Testis (tissue), 3 donors: Measurements from ENCODE around the gene CHRM1. TPM values are rescaled to one million over a fixed set of nuclear protein-coding genes. Genes with fewer than 3 reads are reported as not detected.

Experiments used
- DNase-seq: peaks from one replicate; pipeline ENCODE4 v3.0.0-alpha.2; 2019
- H3K27ac ChIP-seq, 2 donors: fragments of 200-600 bp; sonication (generic); one replicate each; pipeline ENCODE4 v1.5.1; 2019
- H3K27me3 ChIP-seq: fragments of 200-600 bp; sonication (generic); one replicate; pipeline ENCODE4 v1.5.1; 2019
- H3K36me3 ChIP-seq: fragments of 200-600 bp; sonication (generic); one replicate; pipeline ENCODE4 v1.5.1; 2017; ENCODE audit warnings: low read depth; ENCODE audit errors: missing control alignments
- H3K4me1 ChIP-seq: fragments of 200-600 bp; sonication (generic); one replicate; pipeline ENCODE4 v1.5.1; 2019
- H3K4me3 ChIP-seq, 2 donors: fragments of 200-600 bp; sonication (generic); one replicate each; pipeline ENCODE4 v1.5.1; 2017 to 2019
- H3K9me3 ChIP-seq: fragments of 200-600 bp; sonication (generic); one replicate; pipeline ENCODE4 v1.5.1; 2017
- POLR2A ChIP-seq: fragments of 450-650 bp; IDR thresholded peaks from one replicate; pipeline ENCODE4 v1.6.1; 2017; ENCODE audit warnings: antibody characterized with exemption, mild to moderate bottlenecking, moderate library complexity
- WGBS, 2 donors: methylation state at CpG; one replicate each; pipeline ENCODE4 v1.1.5; 2018; 5-methylcytosine and 5-hydroxymethylcytosine counted together
- intact Hi-C: fragments of 100-400 bp; cut with DNase I; formaldehyde crosslinking; loops from one replicate; pipeline ENCODE4 v1.15.1; 2023; ENCODE audit warnings: low total_unique reads
- polyA plus RNA-seq: library from polyadenylated mRNA; stranded (reverse); fragments of 350-450 nt; fragmentation: Illumina TruSeq; extraction: RNeasy Lipid Tissue Mini Kit (QIAGEN cat#74804); gene quantifications from one replicate; pipeline ENCODE4 v1.2.3, GENCODE V29; 2014; ENCODE audit warnings: low read depth, low replicate concordance; ENCODE audit not compliant: insufficient read depth
- total RNA-seq, 2 donors: library from RNA; depleted of rRNA; stranded (reverse); fragments of >200 nt; gene quantifications; one replicate each; pipeline ENCODE4 v1.2.3, GENCODE V29; 2016
- TF ChIP-seq, protein P1 (sequence below), 3 experiments: fragments of 450-650 bp in 2 of 3; fragments of 200-600 bp in 1 of 3; sonication (generic) in 1 of 3; IDR thresholded peaks; one replicate each; pipeline ENCODE4 v1.5.1; 2016 to 2019; ENCODE audit warnings: antibody characterized with exemption in 3 of 3, mild to moderate bottlenecking in 2 of 3, moderate library complexity in 1 of 3

CHRM1 gene
- total and polyA plus RNA-seq, 3 donors from 2014 or later = 0.06 to 0.45 (median 0.39) TPM

DNA sequence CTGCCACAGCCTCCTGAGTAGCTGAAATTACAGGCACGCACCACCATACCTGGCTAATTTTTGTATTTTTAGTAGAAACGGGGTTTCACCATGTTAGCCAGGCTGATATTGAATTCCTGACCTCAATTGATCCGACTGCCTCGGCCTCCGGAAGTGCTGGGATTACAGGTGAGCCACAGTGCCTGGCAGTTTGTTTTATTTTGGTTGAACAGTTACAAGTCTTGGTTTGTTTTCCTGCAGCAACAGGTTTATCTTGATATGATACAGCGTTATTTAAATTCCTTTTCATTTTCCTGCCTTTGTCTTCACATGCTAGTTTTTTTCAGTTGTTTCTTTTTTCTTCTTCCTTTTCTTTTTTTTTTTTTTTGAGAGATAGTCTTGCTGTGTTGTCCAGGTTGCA lies 44.5 kb downstream of the CHRM1 start:
- Histone ChIP-seq H3K27me3 (no peaks in the 10 kb centered on the region), H3K27ac (no peak overlapping the region), H3K9me3 (no peaks in the 10 kb centered on the region), H3K4me3 (no peak overlapping the region), H3K4me1 (peaks cover 11% of the 10 kb centered on the region), H3K36me3 (no peaks in the 10 kb centered on the region)
- no peak for TF ChIP-seq POLR2A
- TF ChIP-seq, protein P1, sequence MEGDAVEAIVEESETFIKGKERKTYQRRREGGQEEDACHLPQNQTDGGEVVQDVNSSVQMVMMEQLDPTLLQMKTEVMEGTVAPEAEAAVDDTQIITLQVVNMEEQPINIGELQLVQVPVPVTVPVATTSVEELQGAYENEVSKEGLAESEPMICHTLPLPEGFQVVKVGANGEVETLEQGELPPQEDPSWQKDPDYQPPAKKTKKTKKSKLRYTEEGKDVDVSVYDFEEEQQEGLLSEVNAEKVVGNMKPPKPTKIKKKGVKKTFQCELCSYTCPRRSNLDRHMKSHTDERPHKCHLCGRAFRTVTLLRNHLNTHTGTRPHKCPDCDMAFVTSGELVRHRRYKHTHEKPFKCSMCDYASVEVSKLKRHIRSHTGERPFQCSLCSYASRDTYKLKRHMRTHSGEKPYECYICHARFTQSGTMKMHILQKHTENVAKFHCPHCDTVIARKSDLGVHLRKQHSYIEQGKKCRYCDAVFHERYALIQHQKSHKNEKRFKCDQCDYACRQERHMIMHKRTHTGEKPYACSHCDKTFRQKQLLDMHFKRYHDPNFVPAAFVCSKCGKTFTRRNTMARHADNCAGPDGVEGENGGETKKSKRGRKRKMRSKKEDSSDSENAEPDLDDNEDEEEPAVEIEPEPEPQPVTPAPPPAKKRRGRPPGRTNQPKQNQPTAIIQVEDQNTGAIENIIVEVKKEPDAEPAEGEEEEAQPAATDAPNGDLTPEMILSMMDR (IDR thresholded peaks at IDR 0.05) = no peak
- intact Hi-C loops = no loop called here
- no peak for DNase-seq
- 93 to 94% methylated on average over 6 of the region's 6 CpGs for WGBS, 2 donors

DNA sequence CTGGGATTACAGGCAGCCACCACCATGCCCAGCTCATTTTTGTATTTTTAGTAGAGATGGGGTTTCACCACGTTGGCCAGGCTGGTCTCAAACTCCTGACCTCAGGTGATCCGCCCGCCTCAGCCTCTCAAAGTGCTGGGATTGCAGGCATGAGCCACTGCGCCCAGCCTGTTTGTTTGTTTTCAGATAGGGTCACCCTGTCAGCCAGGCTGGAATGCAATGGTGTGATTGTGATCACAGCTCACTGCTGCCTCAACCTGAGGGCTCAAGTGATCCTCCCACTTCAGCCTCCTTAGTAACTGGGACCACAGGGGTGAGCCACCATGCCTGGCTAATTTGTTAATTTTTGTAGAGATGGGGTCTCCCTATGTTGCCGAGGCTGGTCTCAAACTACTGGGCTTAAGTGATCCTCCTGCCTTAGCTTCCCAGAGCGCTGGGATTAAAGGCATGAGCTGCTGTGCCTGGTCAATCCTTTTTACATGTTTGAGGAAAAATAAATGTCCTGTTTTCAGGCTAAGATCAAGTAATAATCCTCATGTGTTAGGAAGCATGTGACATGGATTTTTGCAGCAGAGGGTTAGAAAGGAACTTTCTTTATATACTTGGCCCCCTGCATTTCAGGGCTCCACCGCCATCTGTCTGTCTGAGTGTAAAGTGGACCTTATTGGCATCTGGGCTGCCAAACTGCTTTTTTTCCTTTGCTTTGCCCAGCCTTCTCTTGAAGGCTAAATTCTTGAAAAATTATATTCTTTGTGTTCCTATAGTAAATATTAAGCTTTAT lies 45.3 kb downstream of the CHRM1 start:
- Histone ChIP-seq H3K36me3 (no peaks in the 10 kb centered on the region), H3K27ac (no peak overlapping the region), H3K4me3 (no peak overlapping the region), H3K27me3 (no peaks in the 10 kb centered on the region), H3K9me3 (no peaks in the 10 kb centered on the region), H3K4me1 (peaks cover 11% of the 10 kb centered on the region)
- intact Hi-C loops = no loop called here
- no peak for TF ChIP-seq POLR2A
- TF ChIP-seq, protein P1 (IDR thresholded peaks at IDR 0.05) = no peak
- no peak for DNase-seq
- 70 to 90% methylated on average over 4 to 7 of the region's 7 CpGs for WGBS, 2 donors

DNA sequence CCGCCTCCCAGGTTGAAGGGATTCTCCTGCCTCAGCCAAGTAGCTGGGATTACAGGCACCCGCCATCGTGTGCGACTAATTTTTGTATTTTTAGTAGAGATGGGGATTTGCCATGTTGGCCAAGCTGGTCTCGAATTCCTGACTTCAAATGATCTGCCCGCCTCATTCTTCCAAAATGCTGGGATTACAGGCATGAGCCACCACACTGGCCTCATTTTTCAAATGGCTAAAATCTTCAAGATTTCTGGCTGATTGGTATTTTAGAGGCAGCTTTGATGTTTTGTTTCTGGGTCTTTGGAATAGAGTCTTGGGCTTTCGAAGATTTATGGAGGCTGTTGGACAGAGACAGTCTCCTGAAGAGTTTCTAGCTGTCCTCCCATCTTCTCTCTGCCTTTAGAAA lies 46.3 kb downstream of the CHRM1 start:
- no peak overlapping the region for H3K4me3 ChIP-seq
- WGBS, 2 donors = 91 to 98% methylated on average over 7 of the region's 7 CpGs
- H3K36me3 ChIP-seq = no peaks in the 10 kb centered on the region
- intact Hi-C loops = no loop called here
- DNase-seq = no peak
- no peaks in the 10 kb centered on the region for H3K27me3 ChIP-seq
- TF ChIP-seq, protein P1 (IDR thresholded peaks at IDR 0.05) = no peak
- no peak for TF ChIP-seq POLR2A
- H3K27ac ChIP-seq = no peak overlapping the region
- peaks cover 10% of the 10 kb centered on the region for H3K4me1 ChIP-seq
- H3K9me3 ChIP-seq = no peaks in the 10 kb centered on the region

DNA sequence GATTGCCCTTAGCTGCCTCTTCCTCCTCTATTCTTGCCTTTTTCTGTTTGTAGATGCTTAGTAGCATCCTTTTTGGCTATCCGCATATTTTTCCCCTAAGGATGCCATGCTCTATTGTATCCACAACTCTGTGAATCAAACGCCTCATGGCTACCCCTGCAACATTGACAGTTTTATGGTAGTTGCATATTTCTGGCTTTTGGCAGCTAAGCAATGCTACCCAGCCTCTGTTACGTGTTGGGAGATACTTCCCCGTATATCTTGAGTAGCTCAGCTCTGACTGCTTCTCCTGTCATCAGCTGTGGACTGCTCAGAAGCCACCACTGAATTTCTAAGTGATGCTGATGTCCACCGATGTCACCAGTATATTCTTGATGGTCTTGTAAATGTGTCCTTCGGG lies 55.5 kb downstream of the CHRM1 start:
- Histone ChIP-seq H3K36me3 (no peaks in the 10 kb centered on the region), H3K27ac (no peak overlapping the region), H3K9me3 (no peaks in the 10 kb centered on the region), H3K4me1 (peaks cover 6% of the 10 kb centered on the region), H3K4me3 (no peak overlapping the region), H3K27me3 (no peaks in the 10 kb centered on the region)
- no peak for DNase-seq
- TF ChIP-seq POLR2A = no peak
- TF ChIP-seq, protein P1 (IDR thresholded peaks at IDR 0.05) = no peak
- 78 to 81% methylated on average over 6 of the region's 6 CpGs for WGBS, 2 donors
- intact Hi-C loops = no loop called here
